Tibial nerve (tissue), 4 donors: Measurements from ENCODE around the gene RNF207.
A peak's percentile ranks its signal among the peaks of the same experiment; 100 is the strongest.

Experiments
- EP300 ChIP-seq, 2 donors: sonication (generic); formaldehyde crosslinking; IDR thresholded peaks; one replicate each; pipeline ENCODE4 v1.6.1; 2017; ENCODE audit warnings: antibody characterized with exemption in 2 of 2, mild to moderate bottlenecking in 1 of 2
- POLR2A ChIP-seq, 2 donors: fragments of 450-650 bp; IDR thresholded peaks; one replicate each; pipeline ENCODE4 v1.6.1; 2017; ENCODE audit warnings: antibody characterized with exemption in 2 of 2, mild to moderate bottlenecking in 2 of 2, moderate library complexity in 2 of 2
- TF ChIP-seq, protein P1 (sequence below), 5 experiments: fragments of 200-600 bp in 3 of 5; fragments of 450-650 bp in 2 of 5; sonication (generic) in 3 of 5; IDR thresholded peaks; one replicate each; pipeline ENCODE4 v1.5.1; 2016 to 2019; ENCODE audit warnings: antibody characterized with exemption in 5 of 5, mild to moderate bottlenecking in 3 of 5, moderate library complexity in 2 of 5

GRCh38 chr1:6208723-6209660, 3.1 kb downstream of the RNF207 start:
- no peak for TF ChIP-seq POLR2A (IDR thresholded peaks at IDR 0.05)
- TF ChIP-seq, protein P1, sequence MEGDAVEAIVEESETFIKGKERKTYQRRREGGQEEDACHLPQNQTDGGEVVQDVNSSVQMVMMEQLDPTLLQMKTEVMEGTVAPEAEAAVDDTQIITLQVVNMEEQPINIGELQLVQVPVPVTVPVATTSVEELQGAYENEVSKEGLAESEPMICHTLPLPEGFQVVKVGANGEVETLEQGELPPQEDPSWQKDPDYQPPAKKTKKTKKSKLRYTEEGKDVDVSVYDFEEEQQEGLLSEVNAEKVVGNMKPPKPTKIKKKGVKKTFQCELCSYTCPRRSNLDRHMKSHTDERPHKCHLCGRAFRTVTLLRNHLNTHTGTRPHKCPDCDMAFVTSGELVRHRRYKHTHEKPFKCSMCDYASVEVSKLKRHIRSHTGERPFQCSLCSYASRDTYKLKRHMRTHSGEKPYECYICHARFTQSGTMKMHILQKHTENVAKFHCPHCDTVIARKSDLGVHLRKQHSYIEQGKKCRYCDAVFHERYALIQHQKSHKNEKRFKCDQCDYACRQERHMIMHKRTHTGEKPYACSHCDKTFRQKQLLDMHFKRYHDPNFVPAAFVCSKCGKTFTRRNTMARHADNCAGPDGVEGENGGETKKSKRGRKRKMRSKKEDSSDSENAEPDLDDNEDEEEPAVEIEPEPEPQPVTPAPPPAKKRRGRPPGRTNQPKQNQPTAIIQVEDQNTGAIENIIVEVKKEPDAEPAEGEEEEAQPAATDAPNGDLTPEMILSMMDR (IDR thresholded peaks at IDR 0.05): peak; percentile 36 to 64 (median 48)
- no peak for TF ChIP-seq EP300 (IDR thresholded peaks at IDR 0.05)
